BE2C (cell line): ENCODE results near the gene TMEM86B.
"Not testable (repeated sequence)": the region's sequence is repeated elsewhere in the genome, so short reads cannot be mapped to it uniquely, and the experiment has no call there.

Experiments
- DNase-seq: peaks from one replicate; pipeline ENCODE4 v3.0.0-alpha.2; 2020
- H3K27me3 ChIP-seq: fragments of 250-450 bp; sonication (Bioruptor Pico); 2 replicates; pipeline ENCODE4 v1.5.1; 2020; ENCODE audit warnings: mild to moderate bottlenecking
- H3K36me3 ChIP-seq: fragments of 250-450 bp; sonication (Bioruptor Pico); 2 replicates; pipeline ENCODE4 v1.5.1; 2020; ENCODE audit warnings: mild to moderate bottlenecking
- H3K4me1 ChIP-seq: fragments of 250-450 bp; sonication (Bioruptor Pico); 2 replicates; pipeline ENCODE4 v1.5.1; 2020
- H3K4me3 ChIP-seq: 2 replicates; pipeline ENCODE4 v1.5.1; 2011; ENCODE audit warnings: low read depth, low read length
- H3K9me3 ChIP-seq: fragments of 250-450 bp; sonication (Bioruptor Pico); 2 replicates; pipeline ENCODE4 v1.5.1; 2020
- TF ChIP-seq, protein P1 (sequence below): IDR thresholded peaks from 2 replicates; pipeline ENCODE4 v1.5.1; 2012; ENCODE audit warnings: mild to moderate bottlenecking, low read depth, low read length

Gene TMEM86B

DNA sequence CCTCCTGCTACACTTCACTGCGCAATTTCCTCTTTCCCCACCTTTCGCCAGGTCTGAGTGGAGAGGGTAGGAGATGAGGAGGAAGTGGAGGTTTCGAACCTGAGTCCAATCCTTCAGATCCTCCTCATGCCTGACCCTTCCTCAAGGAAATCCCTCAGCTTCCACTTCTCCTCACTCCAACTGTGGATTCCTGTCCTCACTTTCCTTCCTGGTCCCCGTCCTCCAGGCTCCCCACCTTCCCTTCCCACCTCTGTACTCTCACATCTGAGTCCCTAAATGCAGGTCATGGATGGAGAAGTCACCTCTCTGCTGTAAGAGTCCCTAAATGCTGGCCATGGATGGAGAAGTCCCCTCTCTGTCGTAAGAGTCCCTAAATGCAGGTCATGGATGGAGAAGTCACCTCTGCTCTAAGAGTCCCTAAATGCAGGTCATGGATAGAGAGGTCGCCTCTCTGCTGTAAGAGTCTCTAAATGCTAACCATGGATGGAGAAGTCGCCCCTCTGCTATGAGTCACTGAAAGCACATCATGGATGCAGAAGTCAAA is 3.1 kb downstream of the TMEM86B start:
- DNase-seq = no peak
- Histone ChIP-seq H3K9me3 (no peaks in the 10 kb centered on the region), H3K4me1 (peaks cover 13% of the 10 kb centered on the region), H3K27me3 (no peaks in the 10 kb centered on the region), H3K4me3 (no peak overlapping the region), H3K36me3 (peaks cover 33% of the 10 kb centered on the region)
- TF ChIP-seq, protein P1, sequence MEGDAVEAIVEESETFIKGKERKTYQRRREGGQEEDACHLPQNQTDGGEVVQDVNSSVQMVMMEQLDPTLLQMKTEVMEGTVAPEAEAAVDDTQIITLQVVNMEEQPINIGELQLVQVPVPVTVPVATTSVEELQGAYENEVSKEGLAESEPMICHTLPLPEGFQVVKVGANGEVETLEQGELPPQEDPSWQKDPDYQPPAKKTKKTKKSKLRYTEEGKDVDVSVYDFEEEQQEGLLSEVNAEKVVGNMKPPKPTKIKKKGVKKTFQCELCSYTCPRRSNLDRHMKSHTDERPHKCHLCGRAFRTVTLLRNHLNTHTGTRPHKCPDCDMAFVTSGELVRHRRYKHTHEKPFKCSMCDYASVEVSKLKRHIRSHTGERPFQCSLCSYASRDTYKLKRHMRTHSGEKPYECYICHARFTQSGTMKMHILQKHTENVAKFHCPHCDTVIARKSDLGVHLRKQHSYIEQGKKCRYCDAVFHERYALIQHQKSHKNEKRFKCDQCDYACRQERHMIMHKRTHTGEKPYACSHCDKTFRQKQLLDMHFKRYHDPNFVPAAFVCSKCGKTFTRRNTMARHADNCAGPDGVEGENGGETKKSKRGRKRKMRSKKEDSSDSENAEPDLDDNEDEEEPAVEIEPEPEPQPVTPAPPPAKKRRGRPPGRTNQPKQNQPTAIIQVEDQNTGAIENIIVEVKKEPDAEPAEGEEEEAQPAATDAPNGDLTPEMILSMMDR = no peak

DNA sequence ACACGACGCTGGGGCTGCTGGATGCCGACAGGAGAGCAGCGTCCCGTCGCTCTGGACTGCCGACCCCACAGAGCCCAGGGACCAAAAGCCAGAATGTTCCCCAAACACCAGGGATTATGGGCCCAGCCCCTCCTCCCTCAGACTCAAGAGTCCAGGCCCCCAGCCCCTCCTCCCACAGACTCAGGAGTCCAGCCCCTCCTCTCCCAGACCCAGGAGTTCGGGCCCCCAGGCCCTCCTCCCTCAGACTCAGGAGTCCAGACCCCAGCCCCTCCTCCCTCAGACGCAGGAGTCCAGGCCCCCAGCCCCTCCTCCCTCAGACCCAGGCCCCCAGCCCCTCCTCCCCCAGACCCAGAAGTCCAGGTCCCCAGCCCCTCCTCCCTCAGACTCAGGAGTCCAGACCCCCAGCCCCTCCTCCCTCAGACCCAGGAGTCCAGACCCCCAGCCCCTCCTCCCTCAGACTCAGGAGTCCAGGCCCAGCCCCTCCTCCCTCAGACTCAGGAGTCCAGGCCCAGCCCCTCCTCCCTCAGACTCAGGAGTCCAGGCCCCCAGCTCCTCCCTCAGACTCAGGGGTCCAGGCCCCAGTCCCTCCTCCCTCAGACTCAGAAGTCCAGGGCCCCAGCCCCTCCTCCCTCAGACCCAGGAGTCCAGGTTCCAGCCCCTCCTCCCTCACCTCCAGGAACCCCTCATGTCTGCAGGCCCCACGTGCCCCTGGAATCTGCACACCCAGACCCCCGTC is 3.7 kb downstream of the TMEM86B start:
- Histone ChIP-seq H3K36me3 (peaks cover 34% of the 10 kb centered on the region), H3K4me1 (peaks cover 13% of the 10 kb centered on the region)
- not testable (repeated sequence) for DNase-seq, H3K4me3 ChIP-seq, H3K27me3 ChIP-seq, H3K9me3 ChIP-seq

DNA sequence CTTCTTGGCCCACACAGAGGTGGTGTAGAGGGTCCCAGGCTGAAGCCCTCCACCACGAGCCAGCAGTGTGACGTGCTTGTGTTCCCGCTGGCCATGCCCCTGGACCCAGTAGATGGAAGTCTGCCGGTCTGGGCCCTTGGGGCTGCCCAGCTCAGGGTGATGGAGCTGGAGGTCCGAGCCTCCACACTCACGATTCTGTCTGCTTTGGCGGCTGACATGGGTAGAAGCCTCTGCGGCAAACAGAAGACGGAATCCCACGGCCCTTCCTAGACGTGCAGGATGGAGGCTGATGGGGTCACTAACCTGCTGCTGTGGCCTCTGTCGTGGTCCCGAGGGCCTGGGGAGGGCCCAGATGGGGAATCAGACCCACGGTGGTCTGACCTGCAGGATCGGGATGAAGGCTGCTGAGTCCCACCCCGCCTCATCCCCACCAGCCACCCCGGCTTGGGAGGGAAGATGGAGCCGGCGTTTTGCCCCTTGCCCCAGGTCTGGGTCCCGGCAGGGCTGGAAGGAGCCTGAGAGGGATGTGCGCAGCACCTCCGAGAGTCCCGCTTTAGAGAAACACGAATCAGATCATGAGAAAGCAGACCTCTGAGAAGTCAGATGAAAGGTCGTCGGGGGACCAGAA is 4.4 kb downstream of the TMEM86B start:
- Histone ChIP-seq H3K4me3 (no peak overlapping the region), H3K4me1 (peaks cover 13% of the 10 kb centered on the region), H3K36me3 (peaks cover 27% of the 10 kb centered on the region), H3K27me3 (no peaks in the 10 kb centered on the region), H3K9me3 (no peaks in the 10 kb centered on the region)
- DNase-seq = no peak
- TF ChIP-seq, protein P1 = no peak

DNA sequence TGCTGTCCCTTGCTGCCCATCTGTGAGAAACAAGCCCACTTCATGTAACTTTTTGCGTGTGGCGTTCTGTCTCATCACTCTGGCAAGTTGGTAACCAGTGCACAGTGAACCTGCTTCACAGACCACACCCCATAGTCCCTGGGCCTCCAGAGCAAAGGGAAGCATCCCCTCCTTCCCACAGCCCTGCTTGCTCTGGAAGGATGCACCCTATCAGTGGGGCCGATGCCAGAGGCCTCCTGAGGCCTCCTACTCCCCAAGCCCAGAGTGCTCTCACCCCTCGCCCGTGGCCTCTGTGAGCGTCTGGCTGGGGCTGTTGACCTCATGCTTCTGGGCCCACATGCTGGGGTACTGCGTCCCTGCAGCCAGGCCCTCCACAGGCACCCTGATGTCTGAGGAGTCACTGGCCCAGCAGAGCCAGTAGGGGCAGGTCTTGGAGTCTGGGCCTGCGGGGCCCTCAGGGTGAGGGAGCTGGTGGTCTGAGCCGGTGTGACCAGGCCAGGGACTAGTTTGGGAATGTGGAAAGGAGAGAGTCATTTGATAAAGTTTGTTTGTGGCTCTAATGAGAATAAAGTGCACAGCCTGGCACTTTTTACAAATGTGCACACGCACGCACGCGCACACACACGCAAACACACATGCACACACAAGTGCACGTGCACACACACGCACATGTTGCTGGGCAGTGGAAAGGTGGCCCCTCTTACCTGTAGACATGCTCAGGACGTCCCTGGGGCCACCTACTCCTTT is 5.1 kb downstream of the TMEM86B start:
- H3K27me3 ChIP-seq = no peaks in the 10 kb centered on the region
- no peak overlapping the region for H3K4me3 ChIP-seq
- H3K9me3 ChIP-seq = no peaks in the 10 kb centered on the region
- DNase-seq = no peak
- peaks cover 8% of the 10 kb centered on the region for H3K4me1 ChIP-seq
- TF ChIP-seq, protein P1 = no peak
- peaks cover 24% of the 10 kb centered on the region for H3K36me3 ChIP-seq

DNA sequence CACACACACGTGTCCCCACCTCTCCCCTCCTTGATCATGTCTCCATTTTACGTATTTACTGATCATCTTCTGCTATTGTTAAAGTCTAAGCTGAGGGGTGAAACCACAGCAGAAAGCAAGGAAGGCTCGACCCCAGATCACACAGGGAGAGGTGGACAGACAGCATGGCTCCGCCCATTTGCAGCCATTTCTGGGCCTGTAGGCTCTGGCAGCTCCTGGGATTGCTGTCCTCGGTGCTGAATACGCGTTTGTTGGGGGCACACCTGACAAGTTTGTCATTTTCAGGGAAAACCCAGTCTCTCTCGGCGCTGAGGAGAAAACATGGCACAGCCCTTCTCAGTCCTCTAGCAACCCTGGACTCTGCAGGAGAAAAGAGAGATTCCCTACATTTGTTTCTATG is 8.0 kb downstream of the TMEM86B start:
- TF ChIP-seq, protein P1 = no peak
- Histone ChIP-seq H3K36me3 (peaks cover 11% of the 10 kb centered on the region), H3K9me3 (0 out of 2 replicates have a peak, but pooled peaks cover 2% of the 10 kb centered on the region), H3K27me3 (no peaks in the 10 kb centered on the region), H3K4me3 (no peak overlapping the region), H3K4me1 (no peaks in the 10 kb centered on the region)
- no peak for DNase-seq

DNA sequence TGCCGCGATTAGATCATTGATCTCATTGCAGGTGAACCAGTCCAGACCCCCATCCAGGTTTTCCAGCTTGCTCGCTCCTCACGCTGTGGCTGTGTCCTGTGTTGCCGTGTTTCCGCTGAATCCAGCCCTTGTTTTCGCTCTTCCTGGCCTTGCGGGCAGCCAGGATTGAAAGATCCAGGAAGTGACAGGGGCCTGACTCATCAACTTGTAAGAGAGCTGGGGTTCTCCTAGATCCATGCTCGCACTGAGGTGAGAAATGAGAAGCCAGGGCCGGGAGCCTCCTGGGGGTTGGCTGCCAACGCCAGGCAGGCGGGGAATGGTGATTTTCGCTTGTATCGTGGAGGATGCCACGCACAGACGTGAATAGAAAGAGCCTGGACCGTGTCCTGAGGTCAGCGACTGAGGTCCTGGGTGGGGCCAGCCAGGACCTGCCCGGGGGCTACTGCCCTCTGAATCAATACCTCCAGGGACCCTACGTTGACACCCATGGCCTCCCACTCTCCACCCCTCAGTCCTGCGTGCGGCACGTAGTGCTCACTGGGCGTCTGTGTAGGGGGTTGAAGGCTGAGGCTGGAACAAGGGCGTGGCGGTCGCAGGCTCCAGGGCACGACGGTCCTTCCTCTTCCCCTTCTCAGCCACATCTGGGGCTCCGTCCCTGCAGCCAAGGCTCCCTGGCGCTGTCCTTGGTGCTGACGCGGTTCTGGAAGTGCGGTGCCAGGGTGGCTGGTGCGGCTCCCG is 11.9 kb downstream of the TMEM86B start:
- H3K9me3 ChIP-seq = 0 out of 2 replicates have a peak, but pooled peaks cover 2% of the 10 kb centered on the region
- no peaks in the 10 kb centered on the region for H3K4me1 ChIP-seq
- TF ChIP-seq, protein P1 = no peak
- H3K27me3 ChIP-seq = no peaks in the 10 kb centered on the region
- DNase-seq = peak; percentile 95
- H3K4me3 ChIP-seq = peak overlapping the region; percentile 93
- H3K36me3 ChIP-seq = peaks cover 6% of the 10 kb centered on the region; the same call in 1 of the 2 replicates
